SK-N-SH treated with all-trans-retinoic acid at 6 μM for 48 hours (cell line): ENCODE results near the gene MYH6.

ENCODE experiments used
- CSRNP3 ChIP-seq: fragments of 250-450 bp; sonication (Bioruptor Pico); IDR thresholded peaks from 2 replicates; pipeline ENCODE4 v1.5.1; 2021; ENCODE audit warnings: mild to moderate bottlenecking, moderate library complexity
- SNAI2 ChIP-seq: fragments of 250-450 bp; sonication (Bioruptor Pico); IDR thresholded peaks from 2 replicates; pipeline ENCODE4 v1.5.0; 2020; ENCODE audit warnings: mild to moderate bottlenecking, moderate library complexity
- TOX ChIP-seq: fragments of 250-450 bp; sonication (Bioruptor Pico); IDR thresholded peaks from 2 replicates; pipeline ENCODE4 v1.8.0; 2021; ENCODE audit warnings: mild to moderate bottlenecking, moderate library complexity, borderline replicate concordance
- TF ChIP-seq, protein P1 (sequence below): fragments of 250-450 bp; sonication (Bioruptor Pico); IDR thresholded peaks from 2 replicates; pipeline ENCODE4 v1.8.0; 2020; ENCODE audit warnings: mild to moderate bottlenecking, moderate library complexity, borderline replicate concordance

DNA sequence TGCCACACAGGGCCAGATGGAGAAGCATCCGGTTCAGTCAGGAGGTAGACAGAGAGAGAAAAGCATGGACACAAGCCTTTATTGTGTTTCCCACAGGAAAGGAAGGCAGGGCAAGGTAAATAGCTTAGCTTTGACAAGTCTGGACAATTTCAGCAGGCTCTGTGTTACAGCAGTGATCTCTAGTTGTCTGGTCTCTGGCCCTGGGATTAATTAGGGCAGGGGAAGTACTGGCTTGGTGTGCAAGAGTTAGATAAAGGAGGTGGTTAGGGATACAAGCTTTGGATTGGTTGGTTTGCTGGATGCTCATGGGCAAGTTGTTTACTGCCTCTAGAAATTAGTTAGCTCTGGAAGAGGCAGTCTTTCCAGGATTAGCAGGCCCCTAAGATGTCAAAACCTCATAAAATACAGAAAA, 46.4 kb upstream of the MYH6 start:
- TF ChIP-seq TOX (CRISPR knock-in tag) (no peak), CSRNP3 (CRISPR knock-in tag) (no peak), SNAI2 (CRISPR knock-in tag) (no peak)
- TF ChIP-seq, protein P1, sequence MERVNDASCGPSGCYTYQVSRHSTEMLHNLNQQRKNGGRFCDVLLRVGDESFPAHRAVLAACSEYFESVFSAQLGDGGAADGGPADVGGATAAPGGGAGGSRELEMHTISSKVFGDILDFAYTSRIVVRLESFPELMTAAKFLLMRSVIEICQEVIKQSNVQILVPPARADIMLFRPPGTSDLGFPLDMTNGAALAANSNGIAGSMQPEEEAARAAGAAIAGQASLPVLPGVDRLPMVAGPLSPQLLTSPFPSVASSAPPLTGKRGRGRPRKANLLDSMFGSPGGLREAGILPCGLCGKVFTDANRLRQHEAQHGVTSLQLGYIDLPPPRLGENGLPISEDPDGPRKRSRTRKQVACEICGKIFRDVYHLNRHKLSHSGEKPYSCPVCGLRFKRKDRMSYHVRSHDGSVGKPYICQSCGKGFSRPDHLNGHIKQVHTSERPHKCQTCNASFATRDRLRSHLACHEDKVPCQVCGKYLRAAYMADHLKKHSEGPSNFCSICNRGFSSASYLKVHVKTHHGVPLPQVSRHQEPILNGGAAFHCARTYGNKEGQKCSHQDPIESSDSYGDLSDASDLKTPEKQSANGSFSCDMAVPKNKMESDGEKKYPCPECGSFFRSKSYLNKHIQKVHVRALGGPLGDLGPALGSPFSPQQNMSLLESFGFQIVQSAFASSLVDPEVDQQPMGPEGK (CRISPR knock-in tag) = no peak
